Neutrophil (primary cell): ENCODE results near the gene GRHPR.

Source experiments
- H3K27ac ChIP-seq: fragments of 200-600 bp; sonication (generic); 2 replicates; pipeline ENCODE4 v1.5.1; 2016; ENCODE audit warnings: mild to moderate bottlenecking, moderate library complexity
- H3K27me3 ChIP-seq: fragments of 200-600 bp; sonication (generic); 2 replicates; pipeline ENCODE4 v1.6.0; 2016; ENCODE audit warnings: mild to moderate bottlenecking
- H3K36me3 ChIP-seq: fragments of 200-600 bp; sonication (generic); 2 replicates; pipeline ENCODE4 v1.5.1; 2017
- H3K4me1 ChIP-seq, 2 experiments: fragments of 200-600 bp in 1 of 2; sonication (generic) in 1 of 2; 1 replicate in 1 of 2; 2 replicates in 1 of 2; pipeline versions ENCODE4 v1.5.1 to v1.6.1; 2013 to 2016; ENCODE audit warnings: low read depth in 1 of 2, low read length in 1 of 2, mild to moderate bottlenecking in 1 of 2, moderate library complexity in 1 of 2; ENCODE audit not compliant: control insufficient read depth in 1 of 2, insufficient read depth in 1 of 2
- H3K4me3 ChIP-seq, 2 experiments: fragments of 200-600 bp in 1 of 2; sonication (generic) in 1 of 2; 1 replicate in 1 of 2; 2 replicates in 1 of 2; pipeline ENCODE4 v1.5.1; 2013 to 2016; ENCODE audit warnings: low read depth in 1 of 2, low read length in 1 of 2, mild to moderate bottlenecking in 1 of 2, moderate library complexity in 1 of 2
- H3K9me3 ChIP-seq: fragments of 200-600 bp; sonication (generic); 2 replicates; pipeline ENCODE4 v1.5.1; 2016
- CTCF ChIP-seq: fragments of 200-600 bp; sonication (generic); IDR thresholded peaks from 2 replicates; pipeline ENCODE4 v1.5.1; 2016; ENCODE audit warnings: antibody characterized with exemption

The GRHPR gene

GRCh38 chr9:37452611-37453010 lies 30.1 kb downstream of the GRHPR start:
- no peaks in the 10 kb centered on the region for H3K9me3 ChIP-seq

GRCh38 chr9:37453827-37454226 lies 31.3 kb downstream of the GRHPR start:
- Histone ChIP-seq H3K36me3 (no peaks in the 10 kb centered on the region), H3K27ac (no peak overlapping the region), H3K4me1 (no peaks in the 10 kb centered on the region), H3K9me3 (no peaks in the 10 kb centered on the region), H3K27me3 (no peaks in the 10 kb centered on the region), H3K4me3 (no peak overlapping the region)
- TF ChIP-seq CTCF, result no peak

More at GRCh38 chr9:37452611-37453010, 30.1 kb downstream of the GRHPR start:
- no peak overlapping the region for H3K4me3 ChIP-seq
- no peaks in the 10 kb centered on the region for H3K36me3 ChIP-seq
- H3K4me1 ChIP-seq, result no peaks in the 10 kb centered on the region
- no peaks in the 10 kb centered on the region for H3K27me3 ChIP-seq
- H3K27ac ChIP-seq, result no peak overlapping the region
- TF ChIP-seq CTCF, result no peak

GRCh38 chr9:37454238-37454637 lies 31.7 kb downstream of the GRHPR start:
- no peaks in the 10 kb centered on the region for H3K27me3 ChIP-seq

GRCh38 chr9:37455884-37456647 lies 33.6 kb downstream of the GRHPR start:
- no peak overlapping the region for H3K27ac ChIP-seq

More at GRCh38 chr9:37454238-37454637, 31.7 kb downstream of the GRHPR start:
- Histone ChIP-seq H3K4me3 (no peak overlapping the region), H3K27ac (no peak overlapping the region), H3K9me3 (no peaks in the 10 kb centered on the region), H3K36me3 (no peaks in the 10 kb centered on the region), H3K4me1 (no peaks in the 10 kb centered on the region)
- TF ChIP-seq CTCF, result no peak

GRCh38 chr9:37456817-37457216 lies 34.3 kb downstream of the GRHPR start:
- Histone ChIP-seq H3K27ac (no peak overlapping the region), H3K27me3 (no peaks in the 10 kb centered on the region), H3K4me3 (no peak overlapping the region), H3K36me3 (no peaks in the 10 kb centered on the region), H3K4me1 (no peaks in the 10 kb centered on the region), H3K9me3 (no peaks in the 10 kb centered on the region)
- TF ChIP-seq CTCF, result no peak

More at GRCh38 chr9:37455884-37456647, 33.6 kb downstream of the GRHPR start:
- Histone ChIP-seq H3K4me1 (no peaks in the 10 kb centered on the region), H3K27me3 (no peaks in the 10 kb centered on the region), H3K4me3 (no peak overlapping the region), H3K9me3 (no peaks in the 10 kb centered on the region), H3K36me3 (no peaks in the 10 kb centered on the region)
- no peak for TF ChIP-seq CTCF
